Activated CD4-positive, CD25-positive, alpha-beta regulatory T cell (primary cell): ENCODE results near the gene MAPK7.

Source experiments
- DNase-seq, 4 experiments: peaks; one replicate each; lab custom pipeline; 2025; lab: John Stamatoyannopoulos, UW

MAPK7 gene

DNA sequence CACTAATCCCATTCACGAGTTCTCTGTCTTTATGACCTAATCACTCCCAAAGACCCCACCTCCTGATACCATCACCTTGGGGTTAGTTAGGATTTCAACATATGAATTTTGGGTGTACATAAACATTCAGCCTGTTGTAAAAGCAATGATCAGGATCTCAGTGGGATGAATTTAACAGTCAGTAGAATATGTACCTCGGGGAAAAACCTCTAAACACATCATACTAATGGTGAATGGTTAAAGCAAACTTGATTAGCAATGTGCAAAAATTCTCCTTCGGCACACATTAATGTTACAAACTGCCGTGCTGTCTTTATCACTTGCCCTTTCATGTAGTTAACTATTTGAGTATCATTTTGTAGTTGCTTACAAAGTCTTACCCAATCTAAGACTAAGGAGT lies 42.9 kb downstream of the MAPK7 start:
- no peak for DNase-seq

DNA sequence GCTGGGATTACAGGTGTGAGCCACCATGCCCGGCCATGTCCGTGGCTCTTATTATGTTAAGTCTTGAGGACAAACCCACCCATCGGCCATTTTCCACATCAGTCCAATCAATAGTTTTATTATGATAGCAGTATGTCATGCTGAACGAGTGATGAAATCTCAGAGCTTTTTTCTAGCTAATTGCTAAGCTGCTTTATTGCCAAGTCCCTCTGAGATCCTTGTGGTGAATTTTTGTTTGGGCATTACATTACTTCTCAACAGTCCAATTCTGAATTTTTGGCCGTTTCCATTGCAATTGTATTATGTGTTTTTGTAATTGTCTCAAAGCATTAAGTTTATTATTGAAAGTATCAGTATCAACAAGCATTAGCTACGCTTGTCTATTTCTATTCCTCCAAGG lies 43.6 kb downstream of the MAPK7 start:
- DNase-seq: no peak

DNA sequence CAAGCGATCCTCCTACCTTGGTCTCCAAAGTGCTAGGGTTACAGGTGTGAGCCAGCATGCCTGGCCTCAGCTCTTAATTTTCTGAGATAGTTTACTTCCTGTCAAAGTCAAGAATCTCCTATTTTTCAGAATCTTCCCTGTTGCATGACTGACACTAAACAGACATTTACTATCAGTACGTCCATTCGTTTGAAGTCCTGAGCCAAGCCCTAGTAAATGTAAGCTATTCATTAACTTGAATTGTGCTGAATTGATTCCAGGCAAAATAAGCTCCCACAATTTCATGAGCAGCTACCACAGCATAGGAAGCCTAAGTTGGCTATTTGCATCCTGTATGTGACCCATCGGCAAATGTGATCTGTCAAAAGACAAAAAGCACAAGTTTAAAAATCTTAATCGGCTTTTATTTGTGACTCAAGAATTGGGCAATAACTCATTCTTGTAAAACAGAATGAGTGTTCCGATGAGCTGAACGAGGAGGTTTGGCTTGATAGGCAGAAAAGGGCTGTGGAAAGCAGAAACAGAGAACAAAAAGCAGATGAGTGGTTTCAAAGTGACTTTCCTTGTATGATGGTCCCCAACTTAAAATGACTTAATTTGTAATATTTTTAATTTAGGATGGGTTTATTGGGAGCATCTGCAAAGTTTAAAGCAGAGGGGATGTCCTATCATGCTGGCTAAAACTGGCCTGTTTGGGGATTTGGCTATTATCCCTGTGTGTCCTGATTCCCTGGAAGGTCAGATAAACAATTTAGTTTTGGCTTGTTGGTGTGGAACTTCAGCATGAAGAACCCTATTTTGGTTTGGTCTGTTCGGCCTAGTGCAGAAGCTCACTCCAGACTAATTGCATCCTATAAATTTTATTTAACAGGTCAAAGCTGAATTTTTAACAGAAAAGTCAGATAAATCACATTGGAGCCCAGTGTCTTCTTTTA lies 46.9 kb downstream of the MAPK7 start:
- DNase-seq: no peak

DNA sequence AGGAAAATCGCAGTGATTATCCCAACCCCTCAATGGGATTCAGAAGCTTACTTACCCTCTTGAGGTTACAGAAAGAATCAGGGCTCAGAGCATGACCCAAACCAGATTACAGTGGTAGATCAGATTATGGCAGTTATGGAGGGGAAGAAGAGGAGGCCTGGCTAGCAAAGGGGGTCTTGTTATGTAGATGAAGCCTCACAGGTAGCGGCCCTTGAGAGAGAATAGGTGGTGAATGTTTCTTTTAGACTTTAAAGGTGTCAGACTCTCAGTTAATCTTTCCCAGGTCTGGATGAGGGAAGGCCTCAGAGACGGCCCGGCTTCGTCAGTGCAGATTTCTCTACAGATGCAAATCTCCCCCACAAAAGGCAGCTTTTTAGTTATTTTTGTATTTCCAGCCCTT lies 48.3 kb downstream of the MAPK7 start:
- no peak for DNase-seq

DNA sequence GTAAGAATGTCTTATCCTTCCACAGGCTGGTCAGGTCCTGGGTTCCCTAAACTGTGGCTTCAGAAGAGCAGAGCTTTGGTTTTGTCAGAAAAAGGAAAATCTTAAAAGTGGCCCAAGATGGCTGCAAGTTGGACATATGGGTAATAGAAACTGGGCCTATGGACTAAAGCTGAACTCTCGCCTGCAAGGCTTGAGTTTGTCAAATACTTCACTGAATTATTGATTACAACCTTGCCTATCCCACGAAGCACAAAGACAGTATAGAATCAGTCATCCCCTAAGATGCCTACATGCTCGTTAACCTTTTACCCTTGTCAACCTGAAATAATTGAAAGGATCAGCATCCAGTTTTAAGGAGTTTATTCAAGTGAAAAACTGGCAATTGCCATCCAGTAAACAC lies 53.4 kb downstream of the MAPK7 start:
- DNase-seq: no peak
